SK-N-SH (cell line): ENCODE results near the gene PLCB1. TPM values are rescaled to one million over a fixed set of nuclear protein-coding genes. Genes with fewer than 3 reads are reported as not detected.

Experiments
- CTCF ChIA-PET: fragments of 300-600, 350-600 bp; formaldehyde crosslinking; extraction: SDS; loops from one replicate; lab custom pipeline; 2021; lab: Yijun Ruan, JAX
- POLR2A ChIA-PET: fragments of 350-600 bp; sonication (Branson Sonifier 250); formaldehyde crosslinking; extraction: SDS; loops from one replicate; lab custom pipeline; 2020; ENCODE audit warnings: antibody characterized with exemption, inconsistent platforms; lab: Yijun Ruan, JAX
- DNase-seq: peaks from one replicate; pipeline ENCODE4 v3.0.0; 2012
- H2AFZ ChIP-seq: fragments of 200-600 bp; sonication (generic); 2 replicates; pipeline ENCODE4 v1.8.1; 2016; ENCODE audit warnings: antibody characterized with exemption, mild to moderate bottlenecking, low read depth
- H3F3A ChIP-seq: fragments of 200-600 bp; sonication (generic); replicated peaks from 2 replicates; pipeline ENCODE3; 2016; ENCODE audit warnings: antibody characterized with exemption, mild to moderate bottlenecking; ENCODE audit not compliant: insufficient read depth
- H3K27ac ChIP-seq, 2 experiments: fragments of 200-500 bp in 1 of 2; fragments of 200-600 bp in 1 of 2; sonication (Bioruptor generic) in 1 of 2; sonication (generic), shearing (Covaris generic) in 1 of 2; 2 replicates each; pipeline versions ENCODE4 v1.5.1 to v1.6.1; 2014 to 2016; ENCODE audit warnings: low read depth in 2 of 2, inconsistent platforms in 1 of 2, low read length in 1 of 2, mild to moderate bottlenecking in 1 of 2, mixed read lengths in 1 of 2
- H3K27me3 ChIP-seq: fragments of 200-600 bp; sonication (generic), shearing (Covaris generic); 2 replicates; pipeline ENCODE4 v1.6.1; 2016; ENCODE audit warnings: mixed run types; ENCODE audit not compliant: insufficient read depth
- H3K36me3 ChIP-seq, 2 experiments: fragments of 200-500 bp in 1 of 2; fragments of 200-600 bp in 1 of 2; sonication (Bioruptor generic) in 1 of 2; sonication (generic) in 1 of 2; replicated peaks in 1 of 2; 2 replicates each; pipeline versions ENCODE3 to v1.5.1; 2014 to 2016; ENCODE audit warnings: low read length in 1 of 2, mild to moderate bottlenecking in 1 of 2; ENCODE audit not compliant: insufficient read depth in 2 of 2, control insufficient read depth in 1 of 2
- H3K4me1 ChIP-seq, 2 experiments: fragments of 200-500 bp in 1 of 2; fragments of 200-600 bp in 1 of 2; sonication (Bioruptor generic) in 1 of 2; sonication (generic), shearing (Covaris generic) in 1 of 2; 2 replicates each; pipeline versions ENCODE4 v1.5.1 to v1.6.1; 2014 to 2016; ENCODE audit warnings: low read depth in 1 of 2, low read length in 1 of 2, mixed run types in 1 of 2; ENCODE audit not compliant: insufficient read depth in 2 of 2, control insufficient read depth in 1 of 2
- H3K4me2 ChIP-seq: fragments of 200-600 bp; sonication (generic), shearing (Covaris generic); 2 replicates; pipeline ENCODE4 v1.6.1; 2017; ENCODE audit warnings: mixed run types
- H3K4me3 ChIP-seq, 2 experiments: fragments of 200-500 bp in 1 of 2; fragments of 200-600 bp in 1 of 2; sonication (Bioruptor generic) in 1 of 2; sonication (generic), shearing (Covaris generic) in 1 of 2; 2 replicates each; pipeline versions ENCODE4 v1.5.1 to v1.8.1; 2014 to 2016; ENCODE audit warnings: low read depth in 2 of 2, inconsistent platforms in 1 of 2, low read length in 1 of 2, mild to moderate bottlenecking in 1 of 2, mixed read lengths in 1 of 2, moderate library complexity in 1 of 2
- H3K79me2 ChIP-seq: fragments of 200-600 bp; sonication (generic); 2 replicates; pipeline ENCODE4 v1.8.1; 2017; ENCODE audit warnings: mild to moderate bottlenecking; ENCODE audit not compliant: insufficient read depth
- H3K9ac ChIP-seq: fragments of 200-600 bp; sonication (generic); 2 replicates; pipeline ENCODE4 v1.6.1; 2017; ENCODE audit warnings: mixed run types
- H3K9me2 ChIP-seq: fragments of 200-600 bp; sonication (generic); 2 replicates; pipeline ENCODE4 v1.6.1; 2017; ENCODE audit warnings: mixed run types
- H3K9me3 ChIP-seq: fragments of 200-600 bp; sonication (generic); 2 replicates; pipeline ENCODE4 v1.6.1; 2017; ENCODE audit warnings: mixed run types, mild to moderate bottlenecking, moderate library complexity
- H4K20me1 ChIP-seq: fragments of 200-600 bp; sonication (generic); 2 replicates; pipeline ENCODE4 v1.6.1; 2017; ENCODE audit warnings: mild to moderate bottlenecking, mixed run types; ENCODE audit not compliant: insufficient read depth
- CHD2 ChIP-seq: fragments of 150-350 bp; IDR thresholded peaks from 2 replicates; pipeline ENCODE4 v1.6.1; 2018; ENCODE audit warnings: low read length; ENCODE audit not compliant: partially characterized antibody
- MXI1 ChIP-seq: IDR thresholded peaks from 2 replicates; pipeline ENCODE4 v1.6.1; 2012; ENCODE audit warnings: mild to moderate bottlenecking, low read depth, low read length, improper control_type of control experiment
- NFIC ChIP-seq: IDR thresholded peaks from 2 replicates; pipeline ENCODE4 v1.4.0; 2012; ENCODE audit warnings: borderline replicate concordance
- RFX5 ChIP-seq: IDR thresholded peaks from 2 replicates; pipeline ENCODE4 v1.6.1; 2012; ENCODE audit warnings: mild to moderate bottlenecking, improper control_type of control experiment, low read length
- RXRA ChIP-seq: IDR thresholded peaks from 2 replicates; pipeline ENCODE4 v1.4.0; 2012; ENCODE audit warnings: low read depth, mild to moderate bottlenecking, borderline replicate concordance
- SIN3A ChIP-seq: IDR thresholded peaks from 2 replicates; pipeline ENCODE4 v1.6.1; 2012; ENCODE audit warnings: low read depth, mild to moderate bottlenecking, low read length, moderate library complexity, borderline replicate concordance
- SMC3 ChIP-seq: IDR thresholded peaks from 2 replicates; pipeline ENCODE4 v1.6.1; 2012; ENCODE audit warnings: low read depth, low read length, improper control_type of control experiment
- TCF12 ChIP-seq: IDR thresholded peaks from 2 replicates; pipeline ENCODE4 v1.4.0; 2012
- TEAD4 ChIP-seq: IDR thresholded peaks from 2 replicates; pipeline ENCODE4 v1.4.0; 2012; ENCODE audit warnings: mild to moderate bottlenecking, borderline replicate concordance; ENCODE audit not compliant: insufficient read depth
- YY1 ChIP-seq: IDR thresholded peaks from 2 replicates; pipeline ENCODE4 v1.4.0; 2012; ENCODE audit warnings: low read depth, mild to moderate bottlenecking
- WGBS: methylation state at CpG from one replicate; pipeline ENCODE4 v1.1.6; 2017; ENCODE audit warnings: low lambda C conversion rate; 5-methylcytosine and 5-hydroxymethylcytosine counted together
- polyA plus RNA-seq, 3 experiments: library from polyadenylated mRNA; depleted of rRNA; stranded (reverse); fragments of >200 nt; gene quantifications; 2 replicates each; pipeline ENCODE4 v1.2.3, GENCODE V29; 2012
- TF ChIP-seq, protein P1 (sequence below): fragments of 200-600 bp; sonication (generic); IDR thresholded peaks from 2 replicates; pipeline ENCODE4 v1.6.1; 2017; ENCODE audit warnings: antibody characterized with exemption, mild to moderate bottlenecking, moderate library complexity
- TF ChIP-seq, protein P2 (sequence below): IDR thresholded peaks from 2 replicates; pipeline ENCODE4; 2012
- TF ChIP-seq, protein P3 (sequence below): fragments of 150-350 bp; IDR thresholded peaks from 2 replicates; pipeline ENCODE4 v1.6.1; 2016; ENCODE audit warnings: mild to moderate bottlenecking, low read depth, low read length
- TF ChIP-seq, protein P4 (sequence below): IDR thresholded peaks from 2 replicates; pipeline ENCODE4 v1.4.0; 2012; ENCODE audit warnings: low read depth, borderline replicate concordance

PLCB1 gene
- polyA plus RNA-seq, 1 of the 3 experiments (the other 2 are of a cell fraction): 10.5 TPM

DNA sequence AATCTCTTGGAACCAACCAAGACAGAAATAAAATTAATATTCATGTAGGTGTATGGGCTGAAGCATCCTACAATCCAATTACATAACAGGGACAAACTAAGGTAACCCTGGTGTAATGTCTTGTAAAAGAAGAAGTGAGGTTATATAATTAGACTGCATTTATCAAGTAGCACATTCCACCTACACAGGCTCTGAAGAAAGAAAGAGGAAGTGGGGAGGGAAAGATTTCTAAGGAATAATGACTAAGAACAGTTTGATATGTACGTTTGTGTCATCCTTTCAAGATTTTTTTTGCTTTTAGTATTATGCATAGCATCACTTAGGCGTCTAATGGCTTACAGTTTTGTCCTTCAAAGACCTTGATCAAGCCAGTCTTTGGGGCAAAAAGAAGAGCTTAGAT lies 139.7 kb downstream of the PLCB1 start (continued):
- TF ChIP-seq, protein P1, sequence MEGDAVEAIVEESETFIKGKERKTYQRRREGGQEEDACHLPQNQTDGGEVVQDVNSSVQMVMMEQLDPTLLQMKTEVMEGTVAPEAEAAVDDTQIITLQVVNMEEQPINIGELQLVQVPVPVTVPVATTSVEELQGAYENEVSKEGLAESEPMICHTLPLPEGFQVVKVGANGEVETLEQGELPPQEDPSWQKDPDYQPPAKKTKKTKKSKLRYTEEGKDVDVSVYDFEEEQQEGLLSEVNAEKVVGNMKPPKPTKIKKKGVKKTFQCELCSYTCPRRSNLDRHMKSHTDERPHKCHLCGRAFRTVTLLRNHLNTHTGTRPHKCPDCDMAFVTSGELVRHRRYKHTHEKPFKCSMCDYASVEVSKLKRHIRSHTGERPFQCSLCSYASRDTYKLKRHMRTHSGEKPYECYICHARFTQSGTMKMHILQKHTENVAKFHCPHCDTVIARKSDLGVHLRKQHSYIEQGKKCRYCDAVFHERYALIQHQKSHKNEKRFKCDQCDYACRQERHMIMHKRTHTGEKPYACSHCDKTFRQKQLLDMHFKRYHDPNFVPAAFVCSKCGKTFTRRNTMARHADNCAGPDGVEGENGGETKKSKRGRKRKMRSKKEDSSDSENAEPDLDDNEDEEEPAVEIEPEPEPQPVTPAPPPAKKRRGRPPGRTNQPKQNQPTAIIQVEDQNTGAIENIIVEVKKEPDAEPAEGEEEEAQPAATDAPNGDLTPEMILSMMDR: no peak
- TF ChIP-seq, protein P2, sequence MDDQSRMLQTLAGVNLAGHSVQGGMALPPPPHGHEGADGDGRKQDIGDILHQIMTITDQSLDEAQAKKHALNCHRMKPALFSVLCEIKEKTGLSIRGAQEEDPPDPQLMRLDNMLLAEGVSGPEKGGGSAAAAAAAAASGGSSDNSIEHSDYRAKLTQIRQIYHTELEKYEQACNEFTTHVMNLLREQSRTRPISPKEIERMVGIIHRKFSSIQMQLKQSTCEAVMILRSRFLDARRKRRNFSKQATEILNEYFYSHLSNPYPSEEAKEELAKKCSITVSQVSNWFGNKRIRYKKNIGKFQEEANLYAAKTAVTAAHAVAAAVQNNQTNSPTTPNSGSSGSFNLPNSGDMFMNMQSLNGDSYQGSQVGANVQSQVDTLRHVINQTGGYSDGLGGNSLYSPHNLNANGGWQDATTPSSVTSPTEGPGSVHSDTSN: no peak
- TF ChIP-seq, all 33 proteins: peak for 0

DNA sequence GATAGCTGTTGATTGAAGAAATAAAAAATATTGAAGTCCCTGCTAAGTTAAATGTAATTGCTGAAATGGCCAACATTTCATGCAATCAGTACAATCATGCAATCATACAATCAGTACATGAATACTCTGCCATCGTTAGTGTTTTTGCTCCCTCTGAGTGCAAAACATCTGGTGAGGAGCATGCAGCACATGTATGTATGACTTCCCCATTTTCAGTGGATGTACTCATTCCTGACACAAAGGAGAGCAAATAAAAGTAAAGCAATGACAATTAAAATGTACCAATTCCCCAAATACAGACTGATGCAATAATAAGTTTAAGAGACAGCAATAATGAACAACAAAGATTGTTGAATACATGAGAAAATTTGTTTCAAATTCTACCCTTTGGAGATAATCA lies 140.7 kb downstream of the PLCB1 start:
- no peak overlapping the region for H2AFZ ChIP-seq
- peaks cover 0 to 5% of the 10 kb centered on the region in 2 experiments; a peak in 1 of 4 replicates for H3K4me1 ChIP-seq
- no peaks in the 10 kb centered on the region for H3K9me3 ChIP-seq
- no peaks in the 10 kb centered on the region for H4K20me1 ChIP-seq
- ChIA-PET CTCF (interaction anchor here (1.8 kb wide), 1 partner anchor 229 kb away, joined by 3 read pairs; no protein-coding TSS in a partner anchor), POLR2A (no interaction called here)
- H3K9me2 ChIP-seq: no peaks in the 10 kb centered on the region; the same call in 1 of the 2 replicates
- 77% methylated on average over 1 of the region's 1 CpG for WGBS
- no peaks in the 10 kb centered on the region for H3K36me3 ChIP-seq
- no peak overlapping the region for H3K9ac ChIP-seq
- TF ChIP-seq NFIC: no peak
- no peak for TF ChIP-seq TEAD4
- no peak overlapping the region for H3K27ac ChIP-seq
- H3K79me2 ChIP-seq: peaks cover 18% of the 10 kb centered on the region
- H3K4me2 ChIP-seq: no peak overlapping the region
- H3F3A ChIP-seq: no peaks in the 10 kb centered on the region
- no peaks in the 10 kb centered on the region for H3K27me3 ChIP-seq
- DNase-seq: no peak
- H3K4me3 ChIP-seq: no peak overlapping the region

DNA sequence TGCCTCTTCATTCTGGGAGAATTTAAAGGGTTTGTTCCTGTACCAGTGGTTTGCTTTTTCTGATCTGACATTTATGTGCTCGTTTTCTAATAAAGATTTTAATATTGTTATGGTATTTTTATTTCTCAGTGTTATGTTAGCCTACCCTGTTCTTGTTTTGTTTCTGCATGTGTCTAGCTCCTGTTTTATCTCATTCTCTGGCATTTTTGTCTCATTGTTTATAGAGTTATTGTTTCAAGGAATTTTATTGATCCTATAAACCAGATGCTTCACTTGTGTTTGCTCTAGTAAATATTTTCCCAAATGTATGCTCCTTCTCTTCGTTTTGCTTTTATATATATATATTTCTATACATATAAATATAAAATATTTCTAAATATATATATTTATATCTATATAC lies 152.8 kb downstream of the PLCB1 start:
- H3K9ac ChIP-seq: no peak overlapping the region
- H3K27me3 ChIP-seq: no peaks in the 10 kb centered on the region
- H3K27ac ChIP-seq: no peak overlapping the region
- H3K36me3 ChIP-seq: peaks cover 0 to 4% of the 10 kb centered on the region in 2 experiments
- H4K20me1 ChIP-seq: no peaks in the 10 kb centered on the region
- H3K4me3 ChIP-seq: no peak overlapping the region
- no peaks in the 10 kb centered on the region; a peak in 1 of 4 replicates for H3K4me1 ChIP-seq
- H3F3A ChIP-seq: peaks cover 7% of the 10 kb centered on the region
- no peak for TF ChIP-seq CHD2
- no peak for TF ChIP-seq YY1
- TF ChIP-seq, protein P3, sequence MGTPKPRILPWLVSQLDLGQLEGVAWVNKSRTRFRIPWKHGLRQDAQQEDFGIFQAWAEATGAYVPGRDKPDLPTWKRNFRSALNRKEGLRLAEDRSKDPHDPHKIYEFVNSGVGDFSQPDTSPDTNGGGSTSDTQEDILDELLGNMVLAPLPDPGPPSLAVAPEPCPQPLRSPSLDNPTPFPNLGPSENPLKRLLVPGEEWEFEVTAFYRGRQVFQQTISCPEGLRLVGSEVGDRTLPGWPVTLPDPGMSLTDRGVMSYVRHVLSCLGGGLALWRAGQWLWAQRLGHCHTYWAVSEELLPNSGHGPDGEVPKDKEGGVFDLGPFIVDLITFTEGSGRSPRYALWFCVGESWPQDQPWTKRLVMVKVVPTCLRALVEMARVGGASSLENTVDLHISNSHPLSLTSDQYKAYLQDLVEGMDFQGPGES: no peak
- TF ChIP-seq, protein P4, sequence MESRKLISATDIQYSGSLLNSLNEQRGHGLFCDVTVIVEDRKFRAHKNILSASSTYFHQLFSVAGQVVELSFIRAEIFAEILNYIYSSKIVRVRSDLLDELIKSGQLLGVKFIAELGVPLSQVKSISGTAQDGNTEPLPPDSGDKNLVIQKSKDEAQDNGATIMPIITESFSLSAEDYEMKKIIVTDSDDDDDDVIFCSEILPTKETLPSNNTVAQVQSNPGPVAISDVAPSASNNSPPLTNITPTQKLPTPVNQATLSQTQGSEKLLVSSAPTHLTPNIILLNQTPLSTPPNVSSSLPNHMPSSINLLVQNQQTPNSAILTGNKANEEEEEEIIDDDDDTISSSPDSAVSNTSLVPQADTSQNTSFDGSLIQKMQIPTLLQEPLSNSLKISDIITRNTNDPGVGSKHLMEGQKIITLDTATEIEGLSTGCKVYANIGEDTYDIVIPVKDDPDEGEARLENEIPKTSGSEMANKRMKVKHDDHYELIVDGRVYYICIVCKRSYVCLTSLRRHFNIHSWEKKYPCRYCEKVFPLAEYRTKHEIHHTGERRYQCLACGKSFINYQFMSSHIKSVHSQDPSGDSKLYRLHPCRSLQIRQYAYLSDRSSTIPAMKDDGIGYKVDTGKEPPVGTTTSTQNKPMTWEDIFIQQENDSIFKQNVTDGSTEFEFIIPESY: no peak
- TF ChIP-seq RFX5: no peak
- TF ChIP-seq, protein P1: no peak
- no peak for TF ChIP-seq TCF12
- no peak for TF ChIP-seq SMC3
- no peak for TF ChIP-seq MXI1
- no peak for TF ChIP-seq RXRA
- no peak for TF ChIP-seq SIN3A
- TF ChIP-seq, all 33 proteins: peak for 0
- POLR2A ChIA-PET: no interaction called here
- Histone ChIP-seq H2AFZ (no peak overlapping the region), H3K9me2 (no peaks in the 10 kb centered on the region), H3K9me3 (no peaks in the 10 kb centered on the region), H3K4me2 (no peak overlapping the region), H3K79me2 (peaks cover 13% of the 10 kb centered on the region)
- CTCF ChIA-PET: interaction anchor here (1.0 kb wide), 1 partner anchor 130 kb away, joined by 3 read pairs; no protein-coding TSS in a partner anchor
- 76% methylated on average over 2 of the region's 2 CpGs for WGBS
- no peak for DNase-seq
